Right lobe of liver (tissue), 4 donors: Measurements from ENCODE around the gene ZFAND6.

ENCODE experiments used
- POLR2A ChIP-seq: fragments of 450-650 bp; IDR thresholded peaks from one replicate; pipeline ENCODE4 v1.6.1; 2017; ENCODE audit warnings: antibody characterized with exemption, mild to moderate bottlenecking
- TF ChIP-seq, protein P1 (sequence below), 4 donors: fragments of 200-600 bp in 3 of 4; fragments of 450-650 bp in 1 of 4; IDR thresholded peaks; one replicate each; pipeline versions ENCODE4 v1.5.1 to v1.8.0; 2016 to 2022; ENCODE audit warnings: antibody characterized with exemption in 4 of 4, mild to moderate bottlenecking in 2 of 4
- donor health status: DM: no; HTN: no; CAD: no.
- donor health status: DM: no; HTN: no; CAD: no.
- donor health status: DM: no; HTN: yes; CAD: no.

DNA sequence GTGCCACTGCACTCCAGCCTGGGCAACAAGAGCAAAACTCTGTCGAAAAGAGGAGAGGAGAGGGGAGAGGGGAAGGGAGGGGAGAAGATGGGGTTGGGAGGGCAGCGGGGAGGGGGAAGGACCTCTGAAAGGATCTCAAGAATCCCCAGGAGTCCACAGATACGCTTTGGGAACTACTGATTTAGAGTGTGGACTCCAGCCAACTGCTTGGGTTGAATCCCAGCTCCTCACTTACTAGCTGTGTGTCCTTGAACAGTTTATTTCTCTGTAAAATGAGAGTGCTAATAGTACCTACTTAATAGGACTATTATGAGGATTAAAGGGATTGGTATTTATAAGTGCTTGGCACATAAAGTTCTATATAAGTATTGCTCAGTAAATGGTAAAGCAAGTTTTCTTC, 48.3 kb downstream of the ZFAND6 start:
- TF ChIP-seq, protein P1, sequence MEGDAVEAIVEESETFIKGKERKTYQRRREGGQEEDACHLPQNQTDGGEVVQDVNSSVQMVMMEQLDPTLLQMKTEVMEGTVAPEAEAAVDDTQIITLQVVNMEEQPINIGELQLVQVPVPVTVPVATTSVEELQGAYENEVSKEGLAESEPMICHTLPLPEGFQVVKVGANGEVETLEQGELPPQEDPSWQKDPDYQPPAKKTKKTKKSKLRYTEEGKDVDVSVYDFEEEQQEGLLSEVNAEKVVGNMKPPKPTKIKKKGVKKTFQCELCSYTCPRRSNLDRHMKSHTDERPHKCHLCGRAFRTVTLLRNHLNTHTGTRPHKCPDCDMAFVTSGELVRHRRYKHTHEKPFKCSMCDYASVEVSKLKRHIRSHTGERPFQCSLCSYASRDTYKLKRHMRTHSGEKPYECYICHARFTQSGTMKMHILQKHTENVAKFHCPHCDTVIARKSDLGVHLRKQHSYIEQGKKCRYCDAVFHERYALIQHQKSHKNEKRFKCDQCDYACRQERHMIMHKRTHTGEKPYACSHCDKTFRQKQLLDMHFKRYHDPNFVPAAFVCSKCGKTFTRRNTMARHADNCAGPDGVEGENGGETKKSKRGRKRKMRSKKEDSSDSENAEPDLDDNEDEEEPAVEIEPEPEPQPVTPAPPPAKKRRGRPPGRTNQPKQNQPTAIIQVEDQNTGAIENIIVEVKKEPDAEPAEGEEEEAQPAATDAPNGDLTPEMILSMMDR (IDR thresholded peaks at IDR 0.05) = no peak
- no peak for TF ChIP-seq POLR2A
